Common myeloid progenitor, CD34-positive (primary cell): ENCODE measurements around the gene AFAP1L2.
"Not testable (repeated sequence)": the region's sequence is repeated elsewhere in the genome, so short reads cannot be mapped to it uniquely, and the experiment has no call there.

Source experiments
- CTCF ChIA-PET: fragments of 350-600 bp; sonication (Branson Sonifier 250); formaldehyde crosslinking; loops from one replicate; lab custom pipeline; 2021; ENCODE audit warnings: antibody characterized with exemption; lab: Charles Lee
- POLR2A ChIA-PET: fragments of 350-600 bp; sonication (Branson Sonifier 250); formaldehyde crosslinking; loops from one replicate; lab custom pipeline; 2021; ENCODE audit warnings: antibody characterized with exemption; lab: Charles Lee
- DNase-seq, 3 donors: peaks; one replicate each; pipeline versions ENCODE4 v3.0.0 to v3.0.0-alpha.2; 2013
- H3K27ac ChIP-seq, 2 experiments: 1 replicate in 1 of 2; 2 replicates in 1 of 2; pipeline ENCODE4 v1.7.0; 2013; ENCODE audit warnings: inconsistent platforms in 2 of 2, low read length in 2 of 2, mild to moderate bottlenecking in 2 of 2, low read depth in 1 of 2, moderate library complexity in 1 of 2; ENCODE audit not compliant: severe bottlenecking in 2 of 2, insufficient read depth in 1 of 2, poor library complexity in 1 of 2
- H3K27me3 ChIP-seq, 5 experiments: replicated peaks in 2 of 5; 1 replicate in 3 of 5; 2 replicates in 2 of 5; pipeline versions ENCODE4 v1.6.1 to v1.7.0; 2013; ENCODE audit warnings: low read length in 4 of 5, mild to moderate bottlenecking in 2 of 5, moderate library complexity in 2 of 5, inconsistent platforms in 1 of 5; ENCODE audit not compliant: insufficient read depth in 5 of 5, control insufficient read depth in 4 of 5
- H3K36me3 ChIP-seq, 4 experiments: 1 replicate in 2 of 4; 2 replicates in 2 of 4; pipeline versions ENCODE4 v1.6.1 to v1.7.0; 2013; ENCODE audit warnings: low read length in 3 of 4, control low read depth in 1 of 4, mild to moderate bottlenecking in 1 of 4; ENCODE audit not compliant: control insufficient read depth in 4 of 4, insufficient read depth in 4 of 4
- H3K4me1 ChIP-seq, 4 experiments: 1 replicate in 3 of 4; 2 replicates in 1 of 4; pipeline versions ENCODE4 v1.6.1 to v1.7.1; 2013; ENCODE audit warnings: low read length in 3 of 4, mild to moderate bottlenecking in 3 of 4, control low read depth in 1 of 4, inconsistent platforms in 1 of 4, moderate library complexity in 1 of 4; ENCODE audit not compliant: control insufficient read depth in 4 of 4, insufficient read depth in 4 of 4; ENCODE audit errors: control extremely low read depth in 1 of 4
- H3K4me3 ChIP-seq, 7 experiments: 1 replicate in 4 of 7; 2 replicates in 3 of 7; pipeline versions ENCODE4 v1.5.1 to v1.7.0; 2013; ENCODE audit warnings: mild to moderate bottlenecking in 7 of 7, low read length in 6 of 7, moderate library complexity in 6 of 7, inconsistent platforms in 2 of 7, low read depth in 2 of 7, control low read depth in 1 of 7; ENCODE audit not compliant: insufficient read depth in 4 of 7, control insufficient read depth in 1 of 7; ENCODE audit errors: extremely low read depth in 1 of 7
- H3K9me3 ChIP-seq, 5 experiments: 1 replicate in 4 of 5; 2 replicates in 1 of 5; pipeline versions ENCODE4 v1.6.1 to v1.7.1; 2013; ENCODE audit warnings: low read length in 4 of 5, mild to moderate bottlenecking in 2 of 5, inconsistent platforms in 1 of 5, low read depth in 1 of 5, moderate library complexity in 1 of 5; ENCODE audit not compliant: control insufficient read depth in 4 of 5, insufficient read depth in 2 of 5; ENCODE audit errors: control extremely low read depth in 1 of 5
- WGBS: methylation state at CpG from one replicate; pipeline ENCODE4 v1.1.5; 2013; ENCODE audit not compliant: insufficient coverage; 5-methylcytosine and 5-hydroxymethylcytosine counted together

The AFAP1L2 gene

GRCh38 chr10:114340816-114341215 is 63.5 kb downstream of the AFAP1L2 start:
- Histone ChIP-seq H3K27me3 (no peaks in the 10 kb centered on the region), H3K9me3 (no peaks in the 10 kb centered on the region), H3K4me3 (no peak overlapping the region), H3K36me3 (no peaks in the 10 kb centered on the region), H3K4me1 (peaks cover 0 to 18% (median 13%) of the 10 kb centered on the region in 4 experiments), H3K27ac (no peak overlapping the region)
- no peak for DNase-seq
- ChIA-PET CTCF (interaction anchor here (0.8 kb wide), 1 partner anchor 26 kb away, joined by 3 read pairs; no protein-coding TSS in a partner anchor), POLR2A (no interaction called here)
- 94% methylated on average over 7 of the region's 8 CpGs for WGBS

- 96% methylated on average over 15 of the region's 19 CpGs for WGBS
- Histone ChIP-seq H3K27ac (no peak overlapping the region), H3K36me3 (no peaks in the 10 kb centered on the region), H3K4me1 (peaks cover 3 to 38% (median 34%) of the 10 kb centered on the region in 4 experiments), H3K4me3 (no peak overlapping the region), H3K9me3 (no peaks in the 10 kb centered on the region), H3K27me3 (no peaks in the 10 kb centered on the region)
- POLR2A ChIA-PET, result no interaction called here
- DNase-seq, result no peak
- CTCF ChIA-PET, result no interaction called here
Observed at GRCh38 chr10:114337510-114338462, 66.5 kb downstream of the AFAP1L2 start.

DNA sequence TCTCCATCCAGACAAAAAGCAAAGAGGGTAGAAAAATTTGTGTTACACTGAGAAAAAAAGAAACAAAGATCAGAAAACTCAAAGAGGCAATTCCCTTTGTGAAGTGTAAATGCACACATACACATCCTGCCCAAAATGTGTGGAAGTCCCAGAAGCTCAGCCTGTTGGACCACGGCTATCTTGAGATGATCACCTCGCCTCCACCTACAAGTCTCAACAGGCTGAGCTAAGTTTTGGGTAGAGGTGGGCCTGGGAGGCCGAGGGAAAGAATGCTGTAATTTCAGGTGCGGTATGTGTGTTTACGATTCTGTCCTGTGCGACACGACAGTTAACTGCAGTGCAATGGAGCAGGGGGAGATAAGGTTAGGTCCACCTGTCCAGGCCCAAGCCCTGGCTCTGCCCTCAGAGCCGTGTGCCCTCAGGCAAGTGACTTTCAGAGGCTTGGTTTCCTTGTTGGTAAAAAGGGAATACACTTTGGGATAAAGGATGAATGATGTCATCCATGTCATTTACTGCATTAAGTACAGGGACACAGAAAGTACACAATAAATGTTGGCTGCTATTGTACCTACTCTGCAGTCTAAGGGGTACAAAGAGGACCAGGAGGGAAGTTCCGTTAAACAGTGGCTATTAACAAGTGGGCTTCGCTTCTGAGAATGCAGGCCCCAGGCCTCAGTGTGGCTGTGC is 67.3 kb downstream of the AFAP1L2 start:
- Histone ChIP-seq H3K27me3 (no peaks in the 10 kb centered on the region), H3K4me3 (no peak overlapping the region), H3K9me3 (no peaks in the 10 kb centered on the region), H3K4me1 (peaks cover 3 to 46% (median 43%) of the 10 kb centered on the region in 4 experiments), H3K27ac (no peak overlapping the region), H3K36me3 (no peaks in the 10 kb centered on the region)
- ChIA-PET CTCF (no interaction called here), POLR2A (no interaction called here)
- 98% methylated on average over 7 of the region's 10 CpGs for WGBS
- no peak for DNase-seq

- CTCF ChIA-PET, result interaction anchor here (1.1 kb wide), 1 partner anchor 9 kb away, joined by 3 read pairs; no protein-coding TSS in a partner anchor
- no peak overlapping the region for H3K27ac ChIP-seq
- H3K9me3 ChIP-seq, result no peaks in the 10 kb centered on the region
- no CpG with 5 or more reads among the region's 3 CpGs for WGBS
- H3K4me3 ChIP-seq, result peak overlapping the region in 1 of 7 experiments; percentile 23
- POLR2A ChIA-PET, result no interaction called here
- peaks cover 4 to 51% (median 46%) of the 10 kb centered on the region in 4 experiments for H3K4me1 ChIP-seq
- H3K27me3 ChIP-seq, result no peaks in the 10 kb centered on the region
- no peaks in the 10 kb centered on the region for H3K36me3 ChIP-seq
- DNase-seq, result no peak
Observed at GRCh38 chr10:114335614-114336013, 68.7 kb downstream of the AFAP1L2 start.

DNA sequence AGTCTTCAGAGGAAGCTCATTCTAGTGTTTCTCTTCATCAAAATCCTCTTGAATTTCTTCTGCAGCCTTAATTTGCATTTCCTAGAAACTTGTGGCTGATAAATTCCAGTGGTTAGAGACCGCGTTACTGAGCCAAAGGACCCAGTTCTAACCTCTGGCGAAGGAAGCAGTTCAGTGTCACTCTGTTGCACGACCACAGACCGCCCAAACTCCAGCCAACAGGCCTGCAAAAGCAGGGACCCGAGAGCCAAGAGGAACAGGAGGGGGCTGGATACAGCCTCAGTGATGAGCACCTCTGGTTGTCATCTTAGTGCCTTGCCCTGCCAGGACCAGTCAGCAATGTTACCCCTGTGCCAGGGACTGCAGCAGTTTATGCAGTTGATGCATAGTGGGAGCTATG is 70.0 kb downstream of the AFAP1L2 start:
- Histone ChIP-seq H3K9me3 (no peaks in the 10 kb centered on the region), H3K36me3 (no peaks in the 10 kb centered on the region), H3K4me1 (peaks cover 7 to 63% (median 55%) of the 10 kb centered on the region in 4 experiments), H3K27me3 (no peaks in the 10 kb centered on the region), H3K4me3 (peak overlapping the region in 1 of 7 experiments; percentile 11), H3K27ac (no peak overlapping the region)
- ChIA-PET CTCF (interaction anchor here (0.8 to 1.8 kb wide), 2 partner anchors 11 to 30 kb away, joined by 3 to 6 read pairs; no protein-coding TSS in a partner anchor), POLR2A (no interaction called here)
- DNase-seq, result peak in 2 of 3 donors; percentile 67 to 68
- 9% methylated on average over 3 of the region's 6 CpGs for WGBS

- POLR2A ChIA-PET, H3K27me3 ChIP-seq, H3K4me3 ChIP-seq, H3K9me3 ChIP-seq, H3K36me3 ChIP-seq, H3K27ac ChIP-seq, DNase-seq: not testable (repeated sequence)
- H3K4me1 ChIP-seq, result peaks cover 7 to 64% (median 56%) of the 10 kb centered on the region in 4 experiments
- WGBS, result 85% methylated on average over 5 of the region's 5 CpGs
- CTCF ChIA-PET, result interaction anchor here (1.8 kb wide), 1 partner anchor 29 kb away, joined by 6 read pairs; no protein-coding TSS in a partner anchor
Observed at GRCh38 chr10:114333441-114333840, 70.9 kb downstream of the AFAP1L2 start.
